Thoracic aorta (tissue), 2 donors: Measurements from ENCODE around the gene OVOL3. TPM values are rescaled to one million over a fixed set of nuclear protein-coding genes. Genes with fewer than 3 reads are reported as not detected.
"Not testable (repeated sequence)": the region's sequence is repeated elsewhere in the genome, so short reads cannot be mapped to it uniquely, and the experiment has no call there.

Experiments
- ATAC-seq: fragments of 150-250 bp; one replicate; pipeline ENCODE4 v1.8.0; 2017; ENCODE audit warnings: low read depth; ENCODE audit not compliant: insufficient number of reproducible peaks, low FRiP score
- DNase-seq: peaks from one replicate; pipeline ENCODE4 v3.0.0-alpha.2; 2020; ENCODE audit warnings: low spot score
- H3K27ac ChIP-seq, 2 donors: fragments of 200-600 bp; sonication (generic); 1 replicate in 1 of 2; 2 replicates in 1 of 2; pipeline ENCODE4 v1.5.1; 2016; ENCODE audit warnings: mild to moderate bottlenecking in 2 of 2, moderate library complexity in 2 of 2
- H3K27me3 ChIP-seq: fragments of 200-600 bp; sonication (generic); replicated peaks from 2 replicates; pipeline ENCODE4 v1.6.0; 2016; ENCODE audit warnings: mild to moderate bottlenecking; ENCODE audit not compliant: insufficient read depth
- H3K36me3 ChIP-seq: fragments of 200-600 bp; sonication (generic); one replicate; pipeline ENCODE4 v1.5.1; 2016
- H3K4me1 ChIP-seq, 2 donors: fragments of 200-600 bp; sonication (generic); 1 replicate in 1 of 2; 2 replicates in 1 of 2; pipeline versions ENCODE4 v1.5.1 to v1.6.0; 2016; ENCODE audit warnings: low read depth in 2 of 2, mild to moderate bottlenecking in 1 of 2; ENCODE audit not compliant: control insufficient read depth in 1 of 2
- H3K4me3 ChIP-seq: fragments of 200-600 bp; sonication (generic); 2 replicates; pipeline ENCODE4 v1.5.1; 2016; ENCODE audit warnings: mild to moderate bottlenecking
- H3K9me3 ChIP-seq: fragments of 200-600 bp; sonication (generic); 2 replicates; pipeline ENCODE4 v1.5.1; 2016
- CTCF ChIP-seq: fragments of 200-600 bp; sonication (generic); IDR thresholded peaks from one replicate; pipeline ENCODE4 v1.5.1; 2019; ENCODE audit warnings: antibody characterized with exemption
- total RNA-seq, 2 donors: library from RNA; depleted of rRNA; stranded (reverse); fragments of >200 nt; gene quantifications; one replicate each; pipeline versions ENCODE4 v1.1.0 to v1.2.3, GENCODE V29; 2016

The OVOL3 gene
- total RNA-seq, 2 donors from 2014 or later: not detected

- no peak for TF ChIP-seq CTCF
- no peak for ATAC-seq
- DNase-seq: no peak
- Histone ChIP-seq H3K27me3 (no peaks in the 10 kb centered on the region), H3K27ac (no peak overlapping the region), H3K9me3 (no peaks in the 10 kb centered on the region), H3K4me3 (no peak overlapping the region), H3K4me1 (peaks cover 8 to 16% of the 10 kb centered on the region in 2 donors), H3K36me3 (peaks cover 37% of the 10 kb centered on the region)
These were observed 9.4 kb downstream of the OVOL3 start for GRCh38 chr19:36120092-36120983.

GRCh38 chr19:36120984-36121358 is 10.0 kb downstream of the OVOL3 start:
- H3K27me3 ChIP-seq: no peaks in the 10 kb centered on the region
- H3K4me3 ChIP-seq: no peak overlapping the region
- peaks cover 8 to 15% of the 10 kb centered on the region in 2 donors for H3K4me1 ChIP-seq
- TF ChIP-seq CTCF: no peak
- no peak for DNase-seq
- ATAC-seq: no peak
- no peak overlapping the region for H3K27ac ChIP-seq
- H3K9me3 ChIP-seq: no peaks in the 10 kb centered on the region
- peaks cover 39% of the 10 kb centered on the region for H3K36me3 ChIP-seq

- H3K4me1 ChIP-seq: peaks cover 1 to 8% of the 10 kb centered on the region in 2 donors
- no peak for DNase-seq
- no peaks in the 10 kb centered on the region for H3K27me3 ChIP-seq
- no peaks in the 10 kb centered on the region for H3K9me3 ChIP-seq
- ATAC-seq: no peak
- H3K4me3 ChIP-seq: no peak overlapping the region
- no peak for TF ChIP-seq CTCF
- H3K27ac ChIP-seq: no peak overlapping the region
- peaks cover 39% of the 10 kb centered on the region for H3K36me3 ChIP-seq
These were observed 10.7 kb downstream of the OVOL3 start for GRCh38 chr19:36121486-36122124.

GRCh38 chr19:36125557-36125956 is 14.6 kb downstream of the OVOL3 start:
- ATAC-seq (no peak), DNase-seq (no peak)
- peaks cover 13 to 17% of the 10 kb centered on the region in 2 donors for H3K4me1 ChIP-seq
- no peak overlapping the region for H3K4me3 ChIP-seq
- no peaks in the 10 kb centered on the region for H3K27me3 ChIP-seq
- H3K9me3 ChIP-seq: no peaks in the 10 kb centered on the region
- no peak for TF ChIP-seq CTCF
- H3K27ac ChIP-seq: no peak overlapping the region
- peaks cover 31% of the 10 kb centered on the region for H3K36me3 ChIP-seq

- H3K27me3 ChIP-seq: no peaks in the 10 kb centered on the region
- peaks cover 14% of the 10 kb centered on the region for H3K36me3 ChIP-seq
- peak overlapping the region; percentile 72 for H3K4me3 ChIP-seq
- ATAC-seq: no peak
- no peak for TF ChIP-seq CTCF
- no peak for DNase-seq
- H3K4me1 ChIP-seq: peaks cover 13 to 17% of the 10 kb centered on the region in 2 donors
- H3K9me3 ChIP-seq: no peaks in the 10 kb centered on the region
- peak overlapping the region; percentile 93 to 97 for H3K27ac ChIP-seq
These were observed 17.4 kb downstream of the OVOL3 start for GRCh38 chr19:36128392-36128736.

GRCh38 chr19:36131221-36131620 is 20.3 kb downstream of the OVOL3 start:
- H3K27ac ChIP-seq, H3K27me3 ChIP-seq, ATAC-seq, H3K36me3 ChIP-seq, DNase-seq, H3K9me3 ChIP-seq, H3K4me3 ChIP-seq: not testable (repeated sequence)
- H3K4me1 ChIP-seq: peaks cover 16 to 23% of the 10 kb centered on the region in 2 donors

- not testable (repeated sequence) for H3K9me3 ChIP-seq, H3K27me3 ChIP-seq, H3K36me3 ChIP-seq, ATAC-seq, H3K4me3 ChIP-seq, DNase-seq
- Histone ChIP-seq H3K27ac (peak overlapping the region in 1 of 2 donors; percentile 4), H3K4me1 (peaks cover 13 to 26% of the 10 kb centered on the region in 2 donors)
These were observed 23.9 kb downstream of the OVOL3 start for GRCh38 chr19:36134867-36135266.
